NCI-H1436 treated with DMSO at 0.1 percent for 48 hours (cell line): ENCODE results near the gene VSIG4.

Experiments used
- DNase-seq: peaks from one replicate; lab custom pipeline; 2025; lab: John Stamatoyannopoulos, UW

Gene VSIG4

DNA sequence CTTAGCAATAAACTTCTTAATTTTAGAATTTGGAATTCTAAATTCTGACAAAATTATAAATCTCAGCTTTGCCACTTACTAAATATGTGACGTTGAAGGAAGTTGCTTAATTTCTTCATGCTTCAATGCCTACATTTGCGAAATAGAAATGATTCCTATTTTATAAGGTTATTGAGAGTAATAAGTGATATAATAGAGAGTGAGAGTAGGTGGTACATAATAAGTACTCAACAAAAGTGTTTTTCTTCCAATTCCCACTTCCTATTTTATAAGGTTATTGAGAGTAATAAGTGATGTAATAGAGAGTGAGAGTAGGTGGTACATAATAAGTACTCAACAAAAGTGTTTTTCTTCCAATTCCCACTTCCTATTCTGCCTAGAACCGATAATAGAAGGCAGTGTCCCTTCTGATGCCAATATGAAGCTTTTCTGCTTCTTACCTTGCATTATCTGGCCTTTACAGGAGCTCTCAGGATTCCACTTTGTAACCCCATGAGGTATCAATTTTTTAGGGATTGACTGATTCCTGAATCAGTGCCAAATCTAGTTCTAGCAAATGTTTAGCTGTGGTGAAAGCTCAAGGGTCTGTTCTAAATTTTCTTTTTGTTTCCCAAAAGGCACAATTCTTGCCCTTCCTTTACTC lies 31.4 kb downstream of the VSIG4 start:
- DNase-seq, result no peak

DNA sequence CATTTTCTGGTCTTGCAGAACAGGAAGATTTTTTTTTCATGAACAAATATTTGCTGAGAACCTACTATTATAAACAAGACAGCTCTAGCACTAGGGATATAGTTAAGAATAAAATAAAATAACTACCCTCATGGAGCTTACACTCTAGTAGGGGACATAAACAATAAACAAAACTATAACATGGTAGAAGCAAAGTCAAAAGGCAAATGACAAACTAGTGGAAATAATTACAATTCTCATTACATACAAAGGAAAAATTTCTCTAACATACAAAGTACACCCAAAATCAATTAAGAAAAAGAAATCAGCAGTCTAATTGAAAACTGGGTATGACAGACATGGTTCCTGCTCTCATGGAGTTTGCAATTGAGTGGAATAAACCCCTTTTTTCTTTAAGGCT lies 32.0 kb downstream of the VSIG4 start:
- DNase-seq, result no peak

DNA sequence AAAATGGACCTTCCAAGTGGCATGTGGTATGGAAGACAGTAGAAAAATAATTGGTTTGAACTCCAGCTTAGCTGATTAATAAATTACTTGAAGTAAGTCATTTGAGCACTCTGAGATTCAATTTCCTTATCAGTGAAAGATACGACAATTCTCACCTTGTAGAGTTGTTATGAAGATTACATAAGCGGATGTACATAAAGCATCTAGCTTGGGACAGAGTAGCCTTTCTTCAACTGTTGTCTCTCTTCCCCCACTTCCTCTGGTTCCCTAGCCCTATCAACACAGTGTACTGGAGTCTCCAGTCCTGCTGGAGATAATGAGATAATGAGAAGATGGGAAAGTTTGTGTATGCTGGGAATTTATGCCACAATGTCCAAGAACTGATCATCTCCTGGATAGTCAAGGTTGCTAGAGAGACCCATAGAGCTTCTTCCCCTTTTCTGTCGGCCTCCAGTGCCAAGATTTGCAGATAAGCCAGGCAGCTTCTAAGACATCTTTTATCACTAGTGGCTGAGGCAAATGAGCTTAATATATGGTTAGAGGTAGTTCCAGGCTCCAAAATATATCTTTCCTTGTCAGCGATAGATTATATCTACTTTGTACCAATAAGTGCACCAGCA lies 33.9 kb downstream of the VSIG4 start:
- no peak for DNase-seq

DNA sequence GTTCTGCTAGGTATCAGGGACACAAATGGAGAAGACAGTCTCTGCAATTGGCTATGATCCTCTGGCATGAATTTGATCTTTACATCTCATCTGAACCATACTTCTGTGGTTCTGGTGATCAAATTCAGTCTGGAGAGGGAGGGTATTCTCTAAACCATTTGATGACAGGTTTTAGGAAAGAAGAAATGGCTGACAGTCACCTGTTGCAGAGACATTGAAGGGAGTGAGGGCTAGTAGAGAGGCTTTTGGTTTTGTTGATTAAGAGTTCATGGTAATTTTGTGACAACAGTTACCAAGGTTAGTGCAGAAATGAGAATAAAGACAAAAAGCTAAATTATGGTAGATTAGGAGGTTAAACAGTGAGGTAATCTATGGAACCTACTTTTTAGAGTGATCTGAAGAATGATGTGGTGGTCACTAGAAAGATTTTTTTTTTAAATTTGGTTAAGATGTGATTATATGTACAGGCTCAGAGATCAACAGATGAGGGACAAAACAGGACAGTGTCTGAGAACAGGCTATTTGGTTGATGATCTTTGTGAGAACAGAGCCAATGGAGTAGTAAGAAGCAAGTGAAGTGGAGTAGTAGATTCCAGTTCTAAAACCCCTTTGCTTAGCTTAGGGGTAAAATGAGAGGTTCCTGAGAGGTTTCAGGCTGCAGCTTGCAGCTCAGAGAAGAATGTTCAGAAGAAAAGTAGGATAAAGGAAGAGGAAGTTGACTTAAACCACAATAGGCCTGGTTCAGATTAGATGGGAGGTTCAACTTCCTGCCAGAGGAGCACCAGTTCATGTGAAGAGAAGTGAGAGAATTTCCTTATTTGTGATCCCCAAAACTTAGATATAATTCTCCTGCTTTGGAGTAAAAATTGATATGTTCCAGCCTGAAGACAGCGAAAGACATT lies 34.7 kb downstream of the VSIG4 start:
- no peak for DNase-seq

DNA sequence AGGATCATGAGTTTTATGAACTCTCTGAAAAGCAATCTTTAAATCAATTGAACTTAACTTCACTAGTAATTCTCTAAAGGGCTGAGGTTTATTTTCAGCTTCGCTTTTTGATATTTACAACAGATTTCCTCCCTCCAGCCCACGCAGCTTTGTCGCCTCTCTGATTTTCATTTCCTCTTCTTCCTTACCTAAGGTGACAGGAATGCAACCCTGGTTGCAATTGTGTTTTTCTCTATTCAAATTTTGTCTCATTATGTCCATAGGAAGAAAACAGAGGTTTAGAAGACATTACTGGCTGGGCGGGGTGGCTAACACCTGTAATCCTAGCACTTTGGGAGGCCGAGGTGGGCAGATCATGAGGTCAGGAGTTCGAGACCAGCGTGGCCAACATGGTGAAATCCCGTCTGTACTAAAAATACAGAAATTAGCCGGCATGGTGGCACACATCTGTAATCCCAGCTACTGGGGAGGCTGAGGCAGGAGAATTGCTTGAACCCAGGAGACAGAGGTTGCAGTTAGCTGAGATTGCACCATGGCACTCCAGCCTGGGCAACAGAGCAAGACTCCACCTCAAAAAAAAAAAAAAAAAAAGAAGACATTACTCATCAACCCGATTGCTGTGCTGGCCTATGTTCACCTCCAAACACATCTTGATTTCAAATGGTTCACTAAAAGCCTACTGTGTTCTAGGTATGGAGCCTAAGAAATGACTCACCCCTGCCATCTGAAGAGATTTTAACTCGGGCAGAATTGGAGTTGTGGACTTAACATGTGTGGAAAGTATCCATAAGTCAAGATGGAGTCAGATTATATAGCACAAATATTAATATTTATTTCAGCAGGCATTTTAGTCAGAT lies 36.8 kb downstream of the VSIG4 start:
- DNase-seq, result no peak

DNA sequence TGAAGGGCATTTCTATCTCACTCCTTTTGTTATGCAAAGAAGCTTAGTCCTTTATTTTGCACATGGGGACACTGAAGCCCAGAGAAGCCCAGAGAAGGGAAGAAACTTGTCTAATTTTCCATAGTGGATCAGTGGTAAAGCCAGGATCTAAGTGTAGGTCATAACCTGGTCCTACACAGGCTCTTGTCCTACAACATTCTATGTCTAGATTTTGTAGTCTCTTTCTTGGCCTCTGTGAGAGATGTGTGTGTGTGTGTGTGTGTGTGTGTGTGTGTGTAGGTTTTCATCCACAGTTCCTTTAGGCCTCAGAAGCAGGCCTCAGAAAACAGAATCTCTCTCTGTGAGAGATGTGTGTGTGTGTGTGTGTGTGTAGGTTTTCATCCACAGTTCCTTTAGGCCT lies 38.3 kb downstream of the VSIG4 start:
- no peak for DNase-seq

DNA sequence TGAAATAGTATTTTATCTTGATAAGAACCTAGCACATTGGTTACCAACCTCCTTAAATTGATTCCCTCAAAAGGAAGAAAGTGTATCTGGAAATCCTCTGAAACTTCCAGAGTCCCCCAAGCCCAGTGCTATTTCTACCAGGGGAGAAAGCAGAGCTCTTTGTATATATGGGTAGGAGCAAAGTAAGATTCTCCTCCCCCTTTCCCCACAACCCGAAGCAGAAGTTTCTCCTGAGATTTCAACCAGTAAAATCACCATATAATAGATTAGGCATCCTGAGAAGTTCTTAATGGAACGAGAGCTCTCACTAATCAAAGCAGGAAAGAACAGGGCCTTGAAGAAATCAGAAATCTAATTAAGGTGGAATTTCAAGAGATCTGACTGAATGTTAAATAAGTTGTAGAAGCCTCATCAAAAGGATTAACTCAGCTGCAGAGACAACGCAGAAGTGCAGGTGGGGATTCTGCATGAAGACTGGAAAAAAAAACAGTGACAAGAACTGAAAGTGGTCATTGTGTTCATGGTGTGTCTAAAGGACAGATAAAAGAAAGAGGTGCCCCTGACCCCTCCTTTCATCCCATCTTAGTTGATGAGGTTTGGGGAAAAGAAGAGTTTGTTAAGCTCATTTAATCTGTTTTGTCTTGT lies 39.1 kb downstream of the VSIG4 start:
- DNase-seq, result no peak

DNA sequence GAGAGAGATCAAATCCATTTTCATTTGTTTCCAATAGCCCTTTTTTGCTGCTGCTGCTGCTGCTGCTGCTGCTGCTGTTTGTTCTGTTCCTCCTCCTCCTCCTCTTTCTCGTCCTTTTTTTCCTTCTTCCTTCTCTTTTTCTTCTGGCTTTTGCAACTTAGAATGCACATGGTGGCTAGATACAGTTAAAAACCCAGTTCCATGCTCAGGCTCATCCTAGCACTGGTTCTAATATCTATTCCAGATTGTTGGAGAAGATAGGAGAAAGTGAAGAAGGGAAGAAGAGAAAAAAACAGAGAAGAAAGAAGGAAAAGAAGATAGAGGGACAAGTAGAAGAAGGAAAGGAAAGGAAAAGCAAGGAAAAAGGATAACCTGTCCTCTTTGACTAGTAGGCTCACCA lies 39.7 kb downstream of the VSIG4 start:
- no peak for DNase-seq

DNA sequence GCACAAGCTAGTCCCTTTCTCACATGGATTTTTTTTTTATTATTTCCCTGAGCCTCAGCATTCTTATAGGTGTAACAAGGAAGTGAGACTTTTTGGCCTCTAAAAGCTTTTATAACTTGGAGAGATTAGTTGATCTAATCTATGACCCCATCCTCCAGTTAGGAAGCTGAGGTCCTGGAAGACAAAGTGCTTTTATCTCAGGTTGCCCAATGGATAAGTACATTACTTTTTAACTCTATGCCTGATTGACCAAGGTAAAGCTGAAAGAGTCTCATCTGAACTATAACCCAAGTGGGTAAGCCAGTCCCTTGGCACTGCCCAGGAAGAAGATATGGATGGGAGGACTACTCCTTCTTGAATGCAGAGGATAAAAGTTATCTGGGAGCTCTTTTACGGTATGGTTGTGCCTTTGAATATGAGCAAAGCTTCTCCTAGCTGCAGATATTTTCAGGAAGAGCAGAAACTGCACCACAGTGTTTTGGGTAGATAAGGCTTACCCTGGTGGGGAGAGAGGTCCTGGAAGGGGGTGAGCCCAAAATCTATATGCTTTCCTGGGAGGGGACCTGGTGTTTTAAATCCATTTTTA lies 40.2 kb downstream of the VSIG4 start:
- no peak for DNase-seq

DNA sequence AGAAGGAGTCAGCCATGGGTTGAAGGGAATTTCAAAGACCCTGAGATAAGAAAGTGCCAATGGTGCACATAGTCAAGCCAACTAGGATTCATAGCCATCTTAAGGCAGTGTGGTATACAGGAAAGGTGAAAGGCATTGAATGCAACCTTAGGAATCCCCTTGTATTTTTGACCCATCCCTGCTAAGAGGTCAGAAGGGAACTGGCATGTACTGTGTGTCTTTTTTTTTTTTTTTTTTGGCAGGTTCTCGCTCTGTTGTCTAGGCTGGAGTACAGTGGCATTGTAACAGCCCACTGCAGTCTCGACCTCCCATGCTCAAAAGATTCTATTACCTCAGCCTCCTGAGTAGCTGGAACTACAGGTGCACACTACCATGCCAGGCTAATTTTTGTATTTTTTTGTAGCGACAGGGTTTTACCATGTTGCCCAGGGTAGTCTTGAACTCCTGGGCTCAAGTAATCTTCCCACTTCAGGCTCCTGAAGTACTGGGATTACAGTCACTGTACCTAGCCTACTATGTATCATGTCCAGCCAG lies 40.8 kb downstream of the VSIG4 start:
- no peak for DNase-seq

DNA sequence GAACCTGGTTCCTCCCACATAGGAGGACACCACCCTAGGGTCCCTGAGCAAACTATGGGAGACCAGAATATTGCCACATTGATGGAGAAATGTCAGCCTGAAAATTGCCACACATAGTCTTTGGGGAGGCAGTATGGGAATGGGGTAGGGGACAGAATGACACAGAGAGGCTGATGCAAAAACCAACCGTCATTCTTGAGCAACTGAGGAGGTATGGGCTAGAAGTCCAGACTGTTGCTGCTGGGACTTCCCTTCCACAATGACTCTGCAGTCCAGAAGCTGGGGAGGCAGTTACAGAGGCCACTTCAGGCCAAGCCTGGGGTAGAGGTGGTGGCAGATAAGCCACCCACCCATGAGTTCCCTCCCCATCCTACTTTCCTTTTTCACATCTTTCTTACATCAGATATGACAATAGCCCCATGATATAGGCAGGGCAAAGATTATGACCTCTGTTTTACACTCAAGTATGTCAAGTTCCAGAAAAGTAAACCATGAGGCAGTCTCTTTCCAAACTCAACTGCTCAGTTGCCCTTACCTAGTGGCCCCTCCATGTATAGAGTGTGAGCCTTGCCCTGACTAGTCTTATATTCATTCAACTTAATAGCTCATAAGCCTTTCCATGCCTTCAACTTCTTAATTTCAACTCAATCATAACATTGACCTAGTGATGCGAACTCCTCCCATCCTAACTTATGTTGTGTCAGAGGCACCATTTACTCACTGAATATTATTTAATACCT lies 41.7 kb downstream of the VSIG4 start:
- DNase-seq, result no peak

DNA sequence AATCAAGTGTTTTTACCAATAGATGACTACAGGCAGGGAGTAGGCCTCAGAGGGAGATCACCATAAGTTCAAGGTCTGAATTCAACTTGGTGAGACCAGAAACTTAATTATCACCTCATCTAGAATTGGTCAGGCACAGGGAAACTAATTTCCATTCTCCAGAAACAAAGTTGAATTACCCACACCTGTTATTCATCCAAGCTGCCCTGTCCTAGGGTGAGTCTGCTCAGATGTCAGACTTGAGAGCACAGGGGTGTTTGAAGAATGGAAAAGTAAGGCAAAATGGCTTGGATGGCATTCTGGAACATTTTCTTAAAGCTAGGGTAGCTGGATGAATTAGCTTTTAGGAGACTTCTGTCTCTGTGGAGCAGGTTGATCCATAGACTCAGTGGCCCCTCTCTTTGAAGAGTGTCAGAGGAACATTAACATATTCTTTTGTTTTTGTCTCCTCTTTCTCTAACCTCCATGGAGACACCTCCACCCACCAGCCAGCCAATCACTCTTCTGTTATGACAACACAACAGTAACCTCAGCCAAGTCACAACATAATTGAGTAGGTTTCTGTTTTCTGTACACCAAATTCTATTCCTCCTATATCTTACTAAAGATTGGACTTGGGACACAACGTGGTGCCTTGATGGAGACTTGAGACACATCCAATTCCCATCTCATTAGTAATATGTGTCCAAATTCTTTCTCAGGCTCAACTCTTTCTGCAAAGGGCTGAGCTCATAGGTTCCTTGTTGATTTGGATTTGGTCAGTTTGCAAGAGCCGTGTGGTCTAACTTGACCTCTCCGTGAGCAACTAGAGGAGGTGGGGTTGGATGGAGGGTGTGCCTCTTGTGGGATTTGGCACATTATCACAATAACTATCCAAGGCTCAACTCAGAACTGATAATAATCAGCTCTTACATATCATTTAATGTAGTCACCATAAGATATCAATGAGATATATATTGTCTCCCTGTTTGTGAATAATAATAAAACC lies 45.1 kb downstream of the VSIG4 start:
- no peak for DNase-seq

DNA sequence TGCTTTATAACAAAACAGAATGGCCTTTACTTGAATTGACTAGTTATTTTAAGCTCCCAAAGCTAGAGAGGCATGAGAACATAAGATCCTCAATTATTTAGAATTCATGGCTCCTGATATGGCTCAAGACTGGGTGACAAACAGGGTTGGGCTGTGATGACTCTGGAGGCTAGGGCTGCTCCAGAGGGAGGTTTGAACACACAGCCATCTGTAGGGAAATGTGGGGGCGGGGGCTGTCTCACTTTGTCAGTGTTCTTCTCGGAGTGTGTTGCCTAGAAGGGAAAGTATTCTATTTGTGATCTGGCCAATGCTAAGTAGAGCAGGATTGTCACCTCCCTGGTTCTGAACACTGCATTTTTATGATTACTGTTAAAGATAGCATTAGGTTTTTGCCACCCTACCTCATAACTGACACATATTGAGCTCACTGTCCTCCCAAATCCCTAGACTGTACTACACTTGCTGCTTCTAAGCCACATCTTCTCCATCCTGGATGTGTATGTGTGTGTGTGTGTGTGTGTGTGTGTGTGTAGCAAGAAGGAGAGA lies 45.9 kb downstream of the VSIG4 start:
- no peak for DNase-seq

DNA sequence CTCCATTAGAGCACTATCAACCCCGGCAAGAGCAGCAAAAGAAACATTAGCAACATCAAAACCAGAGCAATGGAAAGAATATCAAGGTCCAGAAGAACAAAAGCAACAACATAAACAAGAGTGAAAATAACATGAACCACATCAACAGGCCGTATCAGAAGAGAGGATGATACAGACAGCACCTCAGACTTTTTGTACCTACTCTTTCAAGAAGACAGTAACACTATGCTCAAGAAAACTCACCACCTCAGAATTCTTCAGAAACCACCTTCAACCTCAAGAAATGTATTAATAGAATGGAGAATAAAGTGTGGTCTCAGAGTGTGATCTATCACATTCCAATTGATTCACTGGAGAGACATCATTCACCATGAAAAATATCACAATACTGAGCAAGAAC lies 46.5 kb downstream of the VSIG4 start:
- no peak for DNase-seq

DNA sequence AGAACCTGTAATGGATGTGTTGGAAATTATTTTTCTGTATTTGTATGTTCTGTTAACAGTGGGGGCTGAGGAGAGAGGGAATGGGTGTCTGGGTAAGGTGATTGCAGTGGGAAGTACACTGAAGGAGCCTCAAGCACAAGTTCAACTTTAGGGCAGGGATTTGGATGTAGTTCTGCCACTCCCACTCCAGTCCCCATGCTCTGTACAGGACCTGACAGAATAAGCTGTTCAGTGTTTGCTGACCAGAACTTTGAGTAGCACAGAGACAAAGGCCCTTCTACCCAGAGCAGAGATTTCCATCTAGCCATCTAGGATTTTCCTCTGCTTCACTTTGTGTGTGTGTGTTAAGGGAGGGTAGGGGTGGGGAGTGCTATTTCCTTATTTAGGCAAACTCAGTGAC lies 49.2 kb downstream of the VSIG4 start:
- no peak for DNase-seq

DNA sequence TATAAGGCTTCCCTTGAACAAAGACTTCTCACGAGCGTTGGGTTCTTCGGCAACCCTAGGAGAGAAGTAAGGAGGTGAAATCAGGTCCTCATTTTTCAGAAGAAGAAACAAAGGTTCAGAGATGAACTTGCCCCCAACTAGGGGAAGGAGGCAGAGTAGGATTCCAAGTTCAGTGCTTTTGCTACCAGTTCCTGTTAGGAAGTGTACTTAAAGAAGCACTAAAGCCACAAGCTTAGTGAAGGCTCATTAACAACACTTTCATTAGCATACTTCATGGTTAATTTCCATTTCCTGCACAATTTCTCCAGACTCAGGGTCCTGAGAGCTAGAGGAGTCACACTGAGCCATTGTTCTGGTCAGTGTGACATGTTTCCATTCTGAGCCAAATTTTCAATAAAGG lies 52.1 kb downstream of the VSIG4 start:
- DNase-seq, result no peak

DNA sequence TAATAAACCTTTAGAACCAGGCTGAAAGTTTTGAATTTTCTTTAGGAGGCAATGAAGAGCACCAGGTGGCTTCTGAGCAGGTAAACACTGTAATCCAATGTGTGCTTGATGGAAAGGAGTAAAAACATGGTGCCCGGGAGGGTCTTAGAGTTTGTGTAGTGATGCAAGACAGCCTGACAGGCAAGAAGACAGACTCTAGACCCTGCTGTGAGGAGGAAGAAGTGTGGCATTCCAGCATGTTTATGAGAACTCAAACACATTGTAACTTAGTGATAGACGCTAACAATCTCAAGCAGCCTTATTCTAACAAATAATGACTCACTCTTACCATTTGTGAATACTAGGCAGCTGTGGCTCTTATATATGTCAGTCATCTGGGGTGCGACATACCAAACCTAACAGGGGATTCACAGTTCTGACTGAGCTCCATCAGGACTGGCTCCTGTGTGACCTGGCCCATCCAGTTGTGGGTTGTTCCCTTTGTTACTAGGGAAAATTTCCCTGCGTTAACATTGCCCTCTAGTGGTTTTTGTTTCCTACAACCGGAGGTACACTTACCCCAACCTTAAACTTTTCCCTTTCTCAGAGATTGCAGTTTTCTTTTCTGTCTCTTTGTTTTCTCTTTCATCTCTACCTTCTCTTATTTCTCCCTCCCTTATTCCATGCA lies 53.8 kb downstream of the VSIG4 start:
- no peak for DNase-seq

DNA sequence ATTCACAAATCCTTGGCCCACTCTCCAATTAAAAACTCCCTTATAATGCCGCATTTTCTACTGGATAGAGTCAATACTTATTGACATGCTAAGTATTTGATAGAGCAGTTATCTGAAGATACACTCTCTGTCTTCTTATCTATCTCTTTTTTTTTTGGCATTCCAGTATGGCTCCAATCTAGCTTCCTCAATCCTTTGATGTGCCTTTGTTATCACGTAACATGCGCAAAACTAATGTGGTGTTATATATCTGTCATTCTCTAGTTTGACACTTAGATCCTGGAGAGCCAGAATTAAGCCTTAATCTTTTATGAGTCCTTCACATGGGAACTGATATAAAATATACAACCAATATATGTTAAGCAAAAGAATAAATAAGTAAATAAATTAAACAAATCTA lies 54.7 kb downstream of the VSIG4 start:
- no peak for DNase-seq
